Pons (tissue), 1 donor: Measurements from ENCODE around the gene EYA2.
A peak's percentile ranks its signal among the peaks of the same experiment; 100 is the strongest.
"Not testable (repeated sequence)": the region's sequence is repeated elsewhere in the genome, so short reads cannot be mapped to it uniquely, and the experiment has no call there.

ENCODE experiments used
- DNase-seq: peaks from one replicate; pipeline ENCODE4 v3.0.0-alpha.2; 2016; ENCODE audit warnings: low spot score

EYA2 gene

DNA sequence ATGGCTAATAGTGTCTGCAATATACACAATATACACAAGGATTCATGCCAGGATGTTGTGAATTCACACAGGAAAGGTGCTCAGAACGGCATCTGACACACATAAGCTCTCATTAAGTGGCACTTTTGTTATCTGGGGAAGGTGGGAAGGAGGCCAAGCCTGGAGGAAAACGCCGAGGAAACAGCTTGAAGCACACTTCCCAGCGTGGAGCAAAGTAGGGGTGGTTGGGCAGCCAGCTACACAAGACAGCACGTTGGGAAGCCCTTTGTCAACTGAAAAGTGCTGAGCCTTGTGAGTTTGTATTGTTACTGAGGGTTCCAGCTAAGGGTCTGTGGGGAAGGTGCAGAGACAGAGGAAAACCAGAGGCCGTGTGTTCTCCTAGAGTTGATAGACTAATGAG is 280.9 kb downstream of the EYA2 start:
- DNase-seq, result no peak

- DNase-seq, result not testable (repeated sequence)
Observed at GRCh38 chr20:47176217-47176616, 281.6 kb downstream of the EYA2 start.

DNA sequence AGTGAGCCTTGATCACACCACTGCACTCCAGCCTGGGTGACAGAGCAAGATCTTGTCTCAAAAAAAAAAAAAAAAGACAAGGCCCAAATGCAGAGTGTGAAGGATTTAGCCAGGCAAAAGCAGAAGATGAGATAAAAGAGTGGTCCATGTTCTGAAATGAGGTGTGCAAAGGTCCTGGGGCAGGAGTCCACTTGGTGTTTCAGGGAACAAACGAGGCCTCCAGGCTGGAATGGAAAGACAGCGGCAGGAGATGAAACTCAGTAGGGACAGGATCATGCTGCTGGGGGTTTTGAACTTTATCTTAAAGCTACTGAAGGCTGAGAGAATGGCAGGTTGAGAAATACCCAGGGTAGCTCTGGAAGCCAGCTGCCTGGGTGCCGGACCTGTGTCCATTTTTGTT is 283.6 kb downstream of the EYA2 start:
- DNase-seq, result no peak

DNA sequence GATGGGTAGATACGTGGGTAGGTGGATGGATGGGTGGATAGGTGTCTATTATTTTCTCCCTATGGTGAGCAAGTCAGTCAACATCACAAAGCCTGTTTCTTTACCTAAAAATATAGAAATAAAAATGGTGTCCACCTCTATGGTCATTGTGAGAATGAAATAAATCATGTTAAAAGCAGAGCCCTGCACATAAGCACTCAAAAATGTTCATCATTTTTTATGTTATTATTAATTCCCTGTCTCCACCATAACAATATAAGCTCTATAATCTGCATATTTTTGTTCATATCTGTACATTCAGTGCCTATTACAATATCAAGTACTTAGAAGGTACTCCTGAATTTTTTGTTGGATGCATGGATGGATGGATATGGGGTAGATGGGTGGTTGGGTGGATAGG is 284.2 kb downstream of the EYA2 start:
- DNase-seq, result no peak

- no peak for DNase-seq
Observed at GRCh38 chr20:47179267-47179666, 284.6 kb downstream of the EYA2 start.

- DNase-seq, result no peak
Observed at GRCh38 chr20:47181056-47181862, 286.6 kb downstream of the EYA2 start.

DNA sequence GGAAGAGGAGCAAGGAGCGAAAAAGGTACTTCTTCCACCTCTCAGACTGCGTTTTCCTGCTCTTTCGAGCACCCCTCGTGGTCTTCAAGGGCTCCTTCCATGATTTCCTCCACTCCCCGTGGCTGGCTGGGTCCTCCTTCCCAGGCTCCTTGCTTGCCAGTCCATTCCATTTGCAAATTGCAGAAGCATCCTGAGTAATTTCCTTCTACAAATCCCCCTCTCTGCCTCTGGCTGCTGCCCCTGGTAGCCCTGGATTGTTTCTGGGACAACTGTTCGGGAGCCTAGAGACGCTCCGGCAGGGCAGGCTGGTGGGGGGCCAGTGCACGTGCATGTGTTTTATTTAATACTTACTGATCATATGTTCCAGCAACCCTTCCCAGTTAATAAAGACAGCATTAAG is 288.7 kb downstream of the EYA2 start:
- no peak for DNase-seq

- DNase-seq, result no peak
Observed at GRCh38 chr20:47187450-47188195, 293.0 kb downstream of the EYA2 start.

DNA sequence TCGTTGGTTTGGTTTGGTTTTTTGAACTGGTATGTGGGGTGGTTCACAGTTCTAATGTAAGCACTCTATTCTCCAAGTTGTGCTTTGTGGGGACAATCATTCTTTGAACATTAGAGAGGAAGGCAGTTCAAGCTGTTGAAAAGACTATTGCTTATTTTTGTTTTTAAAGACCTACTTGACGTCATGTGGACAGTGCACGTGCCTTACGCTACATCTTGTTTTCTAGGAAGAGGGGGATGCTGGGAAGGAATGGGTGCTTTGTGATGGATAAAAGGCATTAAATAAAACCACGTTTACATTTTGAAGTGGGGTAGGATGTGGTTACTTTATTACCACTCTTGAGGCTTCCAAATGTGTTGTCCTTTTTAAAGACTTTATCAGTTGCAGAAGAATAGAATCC is 293.9 kb downstream of the EYA2 start:
- DNase-seq, result no peak

GRCh38 chr20:47189060-47189459 is 294.4 kb downstream of the EYA2 start:
- DNase-seq, result no peak

DNA sequence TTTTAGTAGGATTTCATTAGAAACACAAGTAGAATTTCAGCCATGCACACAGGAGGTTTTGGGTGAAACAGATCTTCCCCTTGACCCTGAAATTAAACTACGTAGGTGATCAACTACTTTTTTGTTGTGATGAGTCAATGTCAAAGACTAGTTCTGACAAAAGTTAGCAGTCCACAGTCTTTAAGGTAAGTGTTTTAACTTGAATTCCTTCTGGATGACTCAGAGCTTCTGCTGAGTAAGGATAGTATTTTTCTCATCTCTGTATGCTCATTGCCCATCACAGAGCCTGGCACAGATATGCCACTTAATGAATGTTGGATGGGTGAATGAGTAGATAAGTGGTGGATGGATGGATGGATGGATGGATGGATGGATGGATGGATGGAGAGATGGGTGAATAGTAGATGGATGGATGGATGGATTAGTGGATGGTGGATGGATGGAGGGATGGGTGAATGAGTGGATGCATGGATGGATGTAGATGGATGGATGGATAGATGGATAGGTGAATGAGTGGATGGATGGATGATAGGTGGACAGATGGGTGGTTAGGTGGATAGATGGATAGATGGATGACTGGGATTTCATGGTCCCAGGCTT is 296.5 kb downstream of the EYA2 start:
- no peak for DNase-seq

- DNase-seq, result no peak
Observed at GRCh38 chr20:47191956-47192355, 297.3 kb downstream of the EYA2 start.

GRCh38 chr20:47195573-47195972 is 300.9 kb downstream of the EYA2 start:
- DNase-seq, result no peak

DNA sequence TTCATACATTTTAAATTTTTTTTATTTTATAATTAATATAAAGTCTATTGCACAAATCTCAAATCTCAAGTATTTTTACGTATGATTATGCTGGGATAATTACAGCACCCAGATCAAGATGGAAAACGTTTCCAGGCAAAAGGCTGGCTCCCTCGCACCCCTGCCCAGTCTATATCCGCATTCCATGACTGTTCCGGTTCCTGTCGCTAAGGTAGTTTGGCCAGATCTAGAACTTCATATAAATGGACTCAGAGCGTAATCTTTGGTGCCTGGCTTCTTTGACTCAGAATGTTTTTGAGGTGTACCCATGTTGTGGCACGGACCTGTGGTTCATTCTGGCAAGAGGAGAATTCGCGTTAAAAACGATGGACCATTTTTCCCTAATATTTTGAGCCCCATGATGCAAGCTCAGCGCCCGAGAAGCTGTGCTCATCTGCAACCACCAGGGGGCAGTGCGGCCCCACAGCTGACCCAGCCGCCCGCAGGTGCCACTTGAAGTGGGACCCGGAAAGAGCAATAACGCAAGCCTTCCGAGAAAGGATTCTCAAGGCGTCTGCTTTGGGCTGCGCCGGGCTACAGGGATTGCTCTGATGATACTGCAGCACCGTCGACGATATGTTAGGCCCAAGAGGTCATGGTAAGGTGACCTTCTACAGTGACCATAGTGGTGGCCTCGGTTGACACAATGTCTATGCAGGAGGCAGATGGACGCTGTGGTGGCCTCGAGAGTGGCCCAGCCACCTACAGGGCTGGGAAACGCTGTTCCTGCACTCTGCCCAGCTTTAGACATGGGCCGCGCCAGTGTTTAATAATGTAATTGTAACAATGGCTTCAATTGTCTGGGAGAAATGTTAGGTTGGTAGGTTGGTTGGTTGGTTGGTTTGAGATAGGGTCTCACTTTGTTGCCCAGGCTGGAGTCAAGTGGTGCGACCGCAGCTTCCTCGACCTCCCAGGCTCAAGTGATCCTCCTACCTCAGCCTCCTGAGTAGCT is 301.7 kb downstream of the EYA2 start:
- DNase-seq, result peak; percentile 39

- no peak for DNase-seq
Observed at GRCh38 chr20:47198254-47198671, 303.6 kb downstream of the EYA2 start.

DNA sequence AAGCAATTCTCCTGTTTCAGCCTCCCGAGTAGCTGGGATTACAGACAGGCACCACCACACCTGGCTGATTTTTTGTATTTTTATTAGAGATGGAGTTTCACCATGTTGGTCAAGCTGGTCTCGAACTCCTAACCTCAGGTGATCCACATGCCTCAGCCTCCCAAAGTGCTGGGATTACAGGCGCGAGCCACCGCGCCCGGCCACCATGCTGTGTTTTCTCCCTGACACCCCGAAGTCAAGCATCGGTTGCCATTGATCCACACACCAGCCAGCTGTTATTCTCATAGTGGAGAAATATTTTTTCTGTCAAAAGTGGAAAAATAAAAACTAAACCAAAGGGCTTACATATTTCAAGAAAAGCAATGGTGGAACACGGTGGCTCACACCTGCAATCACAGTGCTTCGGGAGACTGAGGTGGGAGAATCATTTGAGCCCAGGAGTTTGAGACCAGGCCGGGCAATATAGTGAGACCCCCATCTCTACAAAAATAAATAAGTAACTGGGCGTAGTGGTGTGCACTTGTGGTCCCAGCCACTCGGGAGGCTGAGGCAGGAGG is 304.4 kb downstream of the EYA2 start:
- DNase-seq, result no peak

DNA sequence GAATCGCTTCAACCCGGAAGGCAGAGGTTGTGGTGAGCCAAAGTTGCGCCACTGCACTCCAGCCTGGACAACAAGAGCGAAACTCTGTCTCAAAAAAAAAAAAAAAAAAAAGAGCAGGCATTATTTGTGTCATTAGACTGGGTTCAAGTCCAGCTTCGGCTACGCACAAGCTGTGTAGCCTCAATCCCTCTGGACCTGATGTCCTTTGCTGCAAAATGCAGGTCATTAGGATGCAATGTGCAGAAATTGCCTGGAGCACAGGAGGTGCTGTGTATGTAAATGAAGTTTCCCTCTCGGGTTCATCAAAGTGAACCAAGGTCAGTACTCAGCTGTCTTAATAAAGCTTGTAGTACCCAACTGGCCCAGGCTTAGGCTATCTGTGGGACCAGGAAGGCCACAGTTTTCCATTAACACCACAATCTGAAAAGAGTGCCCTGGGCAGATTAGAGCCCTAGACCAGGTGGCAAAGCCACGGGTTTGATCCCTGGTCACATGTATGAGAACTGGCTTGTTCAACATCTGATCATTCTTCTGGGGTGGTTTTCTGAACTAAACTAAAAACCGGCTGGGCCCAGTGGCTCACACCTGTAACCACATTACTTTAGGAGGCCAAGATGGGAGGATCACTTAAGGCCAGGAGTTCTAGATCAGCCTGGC is 306.6 kb downstream of the EYA2 start:
- DNase-seq, result no peak

DNA sequence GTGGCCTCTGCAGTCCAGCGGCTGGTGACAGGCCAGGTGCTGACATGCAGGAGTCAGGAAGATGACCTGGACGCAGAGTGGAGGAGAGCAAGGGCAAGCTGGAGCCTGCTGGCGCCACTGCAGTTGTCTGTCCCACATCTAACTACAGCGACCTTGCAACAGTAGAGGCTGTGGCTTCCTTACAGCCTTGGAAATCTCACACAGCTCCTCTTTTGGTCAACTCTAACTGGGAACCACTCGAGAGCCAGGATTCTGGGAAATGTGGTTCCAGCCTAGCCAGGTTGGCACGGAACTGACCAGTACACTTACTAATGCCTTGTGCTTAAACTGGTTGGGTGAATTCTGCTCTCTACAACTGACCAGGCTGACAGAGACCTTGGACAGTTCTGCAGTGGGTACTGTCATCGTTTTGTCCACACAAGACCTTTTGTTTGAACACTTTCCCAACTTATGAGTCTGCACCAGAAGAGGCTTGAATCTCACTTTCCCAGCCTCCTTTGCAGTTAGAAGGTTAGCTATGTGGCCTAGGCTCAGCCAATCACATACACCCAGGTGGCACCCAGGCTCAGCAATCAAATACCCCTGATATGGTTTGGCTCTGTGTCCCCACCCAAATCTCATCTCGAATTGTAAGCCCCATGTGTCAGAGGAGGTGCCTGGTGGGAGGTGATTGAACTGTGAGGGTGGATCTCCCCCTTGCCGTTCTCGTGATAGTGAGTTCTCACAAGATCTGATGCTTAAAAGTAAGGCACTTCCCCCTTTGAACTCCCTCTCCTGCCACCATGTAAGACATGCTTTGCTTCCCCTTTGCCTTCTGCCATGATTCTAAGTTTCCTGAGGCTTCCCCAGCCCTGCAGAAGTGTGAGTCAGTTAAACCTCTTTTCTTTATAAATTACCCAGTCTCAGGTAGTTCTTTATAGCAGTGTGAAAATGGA is 308.4 kb downstream of the EYA2 start:
- DNase-seq, result no peak

- DNase-seq, result no peak
Observed at GRCh38 chr20:47204008-47204849, 309.6 kb downstream of the EYA2 start.
